ENCODE measurements around the gene RTN4R. TPM values are rescaled to one million over a fixed set of nuclear protein-coding genes. Genes with fewer than 3 reads are reported as not detected.

The RTN4R gene
- total and polyA plus RNA-seq, 2 of the 13 experiments (the other 11 are each of a cell fraction or from before 2014, with no cell fraction given) = 0.22 to 0.77 TPM

- intact Hi-C loops (cut with micrococcal nuclease; ENCODE audit: unreplicated experiment) = no loop called here
- Histone ChIP-seq H3K27ac (ENCODE audit: extremely low read length, insufficient read depth, low read length) (no peak overlapping the region), H3K9me3 (ENCODE audit: low read length) (no peaks in the 10 kb centered on the region), H3K27me3 (ENCODE audit: control insufficient read depth in 1 of 2, insufficient read depth in 2 of 2, low read length in 2 of 2) (peaks cover 2 to 13% of the 10 kb centered on the region in 2 experiments; a peak in 4 of 5 replicates), H3K79me2 (ENCODE audit: insufficient read depth, low read length) (no peaks in the 10 kb centered on the region), H2AFZ (ENCODE audit: low read length) (no peak overlapping the region), H4K20me1 (ENCODE audit: insufficient read depth, low read length) (peaks cover 6% of the 10 kb centered on the region; the same call in 1 of the 2 replicates), H3K4me1 (ENCODE audit: insufficient read depth, low read length) (no peaks in the 10 kb centered on the region), H3K4me3 (replicated peaks in 1 of 3; ENCODE audit: insufficient read depth in 1 of 3, low read depth in 2 of 3, low read length in 3 of 3) (no peak overlapping the region), H3K4me2 (ENCODE audit: low read depth, low read length) (no peak overlapping the region), H3K36me3 (replicated peaks in 1 of 2; ENCODE audit: control insufficient read depth in 1 of 2, insufficient read depth in 2 of 2, low read length in 2 of 2) (no peaks in the 10 kb centered on the region), H3K9ac (ENCODE audit: insufficient read depth, low read depth, low read length) (no peak overlapping the region)
- DNase-seq (ENCODE audit: low spot score) (no peak), ATAC-seq (no peak), FAIRE-seq (no peak)
- in situ Hi-C loops (cut with HindIII; ENCODE audit: extremely low pct_ligation_motif_present, low pct_unique_long_range_greater_than_20kb) = no loop called here
- TF ChIP-seq KLF16 (CRISPR knock-in tag; IDR thresholded peaks at IDR 0.05) (no peak), REL (CRISPR knock-in tag; conservative IDR thresholded peaks at IDR 0.05) (no peak), TAF1 (CRISPR knock-in tag; IDR thresholded peaks at IDR 0.05) (no peak), ATF5 (CRISPR knock-in tag; IDR thresholded peaks at IDR 0.05; ENCODE audit: low read depth) (no peak), ZNF546 (CRISPR knock-in tag; conservative IDR thresholded peaks at IDR 0.05) (no peak), GFI1 (CRISPR knock-in tag; IDR thresholded peaks at IDR 0.05; ENCODE audit: borderline replicate concordance) (no peak), ZBTB14 (CRISPR knock-in tag; IDR thresholded peaks at IDR 0.05) (no peak), ZNF574 (CRISPR knock-in tag; IDR thresholded peaks at IDR 0.05) (no peak), ERF (CRISPR knock-in tag; IDR thresholded peaks at IDR 0.05) (no peak), ARID3A (IDR thresholded peaks at IDR 0.05; ENCODE audit: low read depth, low read length) (no peak), PBX3 (CRISPR knock-in tag; IDR thresholded peaks at IDR 0.05; ENCODE audit: borderline replicate concordance) (no peak)
- WGBS (ENCODE audit: low lambda C conversion rate) = 41% methylated on average over 20 of the region's 23 CpGs
- POLR2A ChIA-PET = no interaction called here
- CTCF ChIA-PET (ENCODE audit: low intra/inter-chr PET ratio, low total read pairs) = no interaction called here
- no TSS peak for BruUV-seq (replicated peaks)
Observed at GRCh38 chr22:20254975-20255946, 12.9 kb downstream of the RTN4R start.

Measured in HepG2 (cell line).